NCI-H2081 (cell line): ENCODE measurements around the gene TRPV3.
"Not testable (repeated sequence)": the region's sequence is repeated elsewhere in the genome, so short reads cannot be mapped to it uniquely, and the experiment has no call there.

ENCODE experiments used
- DNase-seq, 2 experiments: peaks; one replicate each; lab custom pipeline; 2025; lab: John Stamatoyannopoulos, UW

The TRPV3 gene

GRCh38 chr17:3472137-3472536, 85.5 kb downstream of the TRPV3 start:
- no peak for DNase-seq

GRCh38 chr17:3471599-3471998, 86.0 kb downstream of the TRPV3 start, which contains the start of gene SPATA22:
SPATA22 (minus strand) TSS chr17:3471819; CDS start chr17:3469325, 2,494 bp downstream.
- DNase-seq = no peak

GRCh38 chr17:3469529-3469928, 88.1 kb downstream of the TRPV3 start:
- DNase-seq = no peak

GRCh38 chr17:3466355-3466754, 91.3 kb downstream of the TRPV3 start:
- DNase-seq = not testable (repeated sequence)
